Activated CD4-positive, alpha-beta T cell treated with anti-CD3 and anti-CD28 coated beads, Interleukin-2, amount 50 U/mL, for 4 hours (primary cell): ENCODE measurements around the gene OR6N1.
A peak's percentile ranks its signal among the peaks of the same experiment; 100 is the strongest.

ENCODE experiments used
- DNase-seq, 2 experiments: peaks; one replicate each; pipeline ENCODE4 v3.0.0-alpha.2; 2020

OR6N1 gene, protein sequence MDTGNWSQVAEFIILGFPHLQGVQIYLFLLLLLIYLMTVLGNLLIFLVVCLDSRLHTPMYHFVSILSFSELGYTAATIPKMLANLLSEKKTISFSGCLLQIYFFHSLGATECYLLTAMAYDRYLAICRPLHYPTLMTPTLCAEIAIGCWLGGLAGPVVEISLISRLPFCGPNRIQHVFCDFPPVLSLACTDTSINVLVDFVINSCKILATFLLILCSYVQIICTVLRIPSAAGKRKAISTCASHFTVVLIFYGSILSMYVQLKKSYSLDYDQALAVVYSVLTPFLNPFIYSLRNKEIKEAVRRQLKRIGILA

DNA sequence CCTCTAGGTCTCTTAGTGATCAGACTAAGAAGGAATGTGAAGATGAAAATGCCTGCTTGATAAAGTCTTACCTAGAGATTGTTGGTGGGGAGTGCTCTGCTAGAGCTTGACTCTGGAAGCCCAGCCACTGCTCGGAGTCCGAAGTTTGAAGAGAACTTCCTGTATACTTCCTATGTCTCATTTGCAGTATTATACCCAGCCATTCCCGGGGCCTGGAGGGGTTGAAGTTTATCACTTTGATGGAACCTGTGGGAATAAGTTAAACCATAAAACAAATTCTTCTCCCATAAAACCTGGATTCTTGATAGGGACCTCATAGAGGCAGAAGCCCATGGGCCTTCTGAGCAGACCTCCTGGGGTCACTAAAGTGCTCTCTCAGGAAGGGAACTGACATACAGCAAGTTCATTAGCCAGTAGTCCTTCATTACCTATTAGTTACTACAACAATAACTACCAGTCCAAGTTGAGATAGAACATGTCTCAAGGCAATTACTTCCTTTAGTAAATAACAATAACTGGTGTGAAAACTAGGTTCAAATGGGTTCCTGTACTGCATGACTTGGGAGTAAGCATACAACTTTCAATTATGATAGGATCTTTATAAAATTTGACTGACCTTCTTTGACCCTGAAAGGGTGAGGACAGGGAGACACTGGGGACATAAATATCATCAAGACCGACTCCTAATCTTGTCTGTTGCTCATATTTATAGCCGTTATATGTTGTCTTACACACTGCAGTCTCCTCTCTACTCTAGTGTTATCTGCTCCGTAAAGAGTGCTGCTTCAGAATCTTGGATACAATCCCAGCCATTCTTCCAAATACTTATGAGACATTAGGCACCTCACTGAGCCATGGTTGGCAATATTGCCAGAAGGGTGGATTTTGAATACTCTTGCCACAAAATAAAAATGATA is at the start of gene OR6N1:
Gene OR6N1 (minus strand): TSS at position 246 of the 917 bp plus-strand sequence. CDS start 5,513 bp downstream, outside the sequence.
- no peak for DNase-seq

DNA sequence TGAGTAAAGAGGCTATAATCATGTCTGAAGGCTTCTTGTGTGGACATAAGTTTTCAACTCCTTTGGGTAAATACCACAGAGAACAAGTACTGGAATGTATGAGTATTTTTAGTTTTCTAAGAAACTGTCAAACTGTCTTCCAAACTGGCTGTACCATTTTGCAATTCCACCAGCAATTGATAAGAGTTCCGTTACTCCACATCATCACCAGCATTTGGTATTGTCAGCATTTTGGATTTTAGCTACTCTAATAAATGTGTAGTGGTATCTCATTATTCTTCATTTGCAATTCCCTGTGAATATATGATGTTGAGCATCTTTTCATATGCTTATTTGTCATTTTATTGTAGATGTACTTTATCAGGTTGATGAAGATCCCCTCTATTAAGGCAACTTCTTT is 49.7 kb upstream of the OR6N1 start:
- DNase-seq = no peak

DNA sequence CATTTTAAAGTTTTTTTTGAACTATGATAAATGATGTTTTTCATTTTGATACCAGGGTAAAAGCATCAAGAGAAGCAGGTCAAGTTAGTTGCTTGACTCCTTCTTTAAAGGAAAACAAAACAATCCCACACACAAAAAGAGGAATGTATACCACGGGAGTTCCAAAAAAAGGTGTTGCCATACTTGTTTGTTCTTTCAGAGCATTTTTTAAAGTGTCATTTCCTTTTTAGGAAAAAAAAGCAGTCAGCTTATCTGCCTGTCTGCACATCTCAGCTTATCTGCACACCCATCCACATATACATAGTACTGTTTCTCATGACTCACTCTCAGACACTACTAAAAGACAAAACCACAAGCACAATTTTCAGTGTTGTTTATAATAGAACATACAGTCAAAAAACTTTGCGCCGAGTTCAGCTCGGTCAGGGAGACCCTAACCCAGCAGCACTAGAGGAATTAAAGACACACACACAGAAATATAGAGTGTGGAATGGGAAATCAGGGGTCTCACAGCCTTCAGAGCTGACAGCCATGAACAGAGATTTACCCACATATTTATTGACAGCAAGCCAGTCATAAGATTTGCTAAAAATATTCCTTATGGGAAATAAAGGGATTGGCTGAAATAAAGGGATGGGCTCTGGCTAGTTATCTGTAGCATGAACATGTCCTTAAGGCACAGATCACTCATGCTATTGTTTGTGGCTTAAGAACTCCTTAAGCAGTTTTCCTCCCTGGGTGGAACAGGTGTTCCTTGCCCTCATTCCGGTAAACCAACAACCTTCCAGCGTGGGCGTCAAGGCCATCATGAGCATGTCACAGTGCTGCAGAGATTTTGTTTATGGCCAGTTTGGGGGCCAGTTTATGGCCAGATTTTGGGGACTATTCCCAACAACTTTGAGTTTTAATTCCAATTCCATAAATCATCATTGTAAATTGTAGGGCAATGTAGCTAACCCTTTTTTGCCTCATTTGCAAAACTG is 47.8 kb upstream of the OR6N1 start:
- DNase-seq = no peak

DNA sequence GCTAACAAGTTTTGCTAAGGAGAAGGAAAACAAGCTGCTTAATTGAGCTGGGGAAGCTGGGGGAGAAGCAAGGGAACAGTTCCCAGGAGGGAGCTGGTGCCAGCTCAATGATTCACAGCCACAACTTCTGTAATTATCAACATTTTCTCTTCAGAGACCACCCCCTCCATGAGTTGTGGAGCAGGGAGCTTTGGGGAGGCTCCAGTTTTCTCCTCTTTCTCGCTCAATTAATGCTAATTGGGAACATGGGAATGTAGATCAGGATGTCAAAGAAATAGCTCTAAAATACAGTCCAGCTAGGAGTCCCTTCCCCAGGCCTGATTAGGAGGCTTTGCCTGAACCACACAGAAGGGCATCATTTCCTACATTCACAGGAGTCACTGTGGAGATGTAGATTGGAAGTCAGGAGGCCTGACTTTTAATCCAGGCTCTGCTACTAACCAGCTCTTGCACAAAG is 47.0 kb upstream of the OR6N1 start:
- DNase-seq = no peak

DNA sequence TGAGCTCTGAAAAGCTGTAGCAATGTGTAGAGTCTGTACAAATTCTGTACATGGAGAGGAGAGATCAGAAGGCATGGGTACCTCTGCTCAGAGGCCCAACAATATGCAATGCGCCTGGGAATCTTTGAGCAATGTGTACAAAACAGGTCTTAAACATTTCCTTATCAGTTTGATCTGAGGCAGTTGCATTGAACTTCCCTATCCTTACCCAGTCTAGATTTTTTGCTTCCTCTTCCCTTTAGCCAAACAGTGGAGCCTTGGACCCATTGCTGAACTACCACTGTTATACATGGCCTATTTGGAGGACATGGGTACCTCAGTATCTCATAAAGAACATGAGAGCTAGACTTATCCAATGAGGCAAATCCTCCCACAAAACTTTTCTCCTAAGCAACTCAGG is 46.6 kb upstream of the OR6N1 start:
- DNase-seq = no peak

DNA sequence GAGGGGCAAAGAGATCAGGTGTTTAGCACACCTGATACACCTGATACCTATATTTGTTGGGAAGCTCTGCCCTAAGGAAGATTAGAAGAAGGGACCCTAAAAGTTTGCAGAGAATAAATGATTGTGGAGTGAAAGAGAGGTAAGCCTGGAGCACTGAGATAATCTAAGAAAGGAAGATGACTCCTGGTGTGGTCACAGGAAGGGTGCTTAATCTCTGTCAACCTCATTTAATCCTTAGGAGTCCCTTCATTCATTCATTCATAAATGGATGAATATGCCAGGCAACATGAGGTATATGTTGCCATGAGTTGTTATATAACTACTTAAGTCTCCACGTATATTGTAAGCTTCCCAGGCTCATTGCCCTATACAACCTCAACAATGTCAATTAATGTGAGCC is 43.0 kb upstream of the OR6N1 start:
- DNase-seq = no peak

DNA sequence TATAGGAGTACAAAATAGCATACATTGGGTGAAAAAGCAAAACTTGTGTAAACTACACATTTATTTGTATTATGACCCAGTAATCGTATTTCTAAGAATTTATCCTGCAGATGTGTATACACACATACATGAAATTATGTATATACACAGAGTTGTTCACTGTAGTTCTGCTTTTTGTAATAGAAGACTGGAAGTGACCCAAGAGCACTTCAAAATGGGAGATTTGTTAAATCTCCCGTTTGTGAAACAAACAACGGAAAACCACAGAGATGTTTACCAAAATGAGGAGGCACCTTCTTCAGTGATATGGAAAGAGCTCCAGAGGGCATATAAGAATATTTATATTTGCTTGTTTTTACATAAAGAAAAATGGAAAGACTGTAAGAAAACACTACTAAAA is 41.2 kb upstream of the OR6N1 start:
- DNase-seq = no peak

DNA sequence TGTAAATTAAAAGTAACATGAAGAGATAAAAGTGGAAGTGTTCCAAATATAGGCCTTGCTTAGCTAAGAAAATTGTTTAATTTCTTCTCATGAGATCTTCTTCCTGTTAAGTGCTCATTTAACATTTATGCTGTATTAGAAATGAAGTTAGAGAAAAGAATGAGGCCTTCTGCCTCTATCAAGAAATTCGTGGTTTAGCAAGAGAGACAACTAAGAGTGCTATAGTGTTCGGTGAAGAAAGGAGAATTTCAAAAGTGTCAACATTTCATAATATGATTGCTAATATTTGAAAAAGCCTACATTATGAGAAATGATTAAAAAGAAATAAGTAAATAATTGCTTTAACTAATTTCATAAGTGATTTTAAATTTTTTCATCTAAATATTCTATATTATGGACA is 40.3 kb upstream of the OR6N1 start:
- DNase-seq = no peak

DNA sequence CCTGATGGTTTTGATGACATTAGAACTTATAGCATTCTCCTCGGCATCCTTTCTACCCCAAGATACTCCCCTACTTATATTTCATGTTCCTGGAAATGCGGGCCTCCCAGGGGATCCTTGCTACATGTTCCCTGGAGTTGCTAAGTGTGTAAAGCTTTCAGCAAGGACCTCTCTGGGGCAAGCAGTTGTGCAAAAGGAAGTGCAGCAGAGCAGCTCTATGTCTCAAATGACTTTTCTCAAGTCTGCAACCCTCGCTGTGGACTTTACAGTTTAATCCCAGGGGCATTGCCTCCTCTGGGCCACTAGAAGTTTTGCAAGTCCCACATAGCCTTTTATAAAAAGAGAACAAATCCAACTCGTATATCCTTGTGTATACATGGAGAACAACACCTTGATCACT is 38.3 kb upstream of the OR6N1 start:
- DNase-seq = no peak

DNA sequence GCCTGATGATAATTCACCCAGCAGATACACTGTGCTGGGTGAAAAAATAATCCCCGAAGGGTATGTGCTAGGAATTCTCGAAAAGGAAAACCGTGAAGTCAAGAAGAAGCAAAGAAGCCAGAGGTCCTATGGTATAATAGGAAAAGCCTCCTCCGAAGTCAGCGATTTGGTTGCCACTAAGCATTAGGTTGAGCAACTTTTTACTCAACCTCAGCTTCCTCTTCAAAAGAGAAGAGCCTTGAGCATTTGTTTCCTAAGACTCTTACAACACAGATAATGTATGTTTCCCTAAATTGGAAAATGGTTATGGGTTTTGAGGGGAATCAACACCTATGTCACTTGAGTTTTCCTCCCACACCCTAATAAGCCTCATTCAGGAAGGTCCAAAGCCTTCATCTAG is 37.9 kb upstream of the OR6N1 start:
- DNase-seq = no peak

DNA sequence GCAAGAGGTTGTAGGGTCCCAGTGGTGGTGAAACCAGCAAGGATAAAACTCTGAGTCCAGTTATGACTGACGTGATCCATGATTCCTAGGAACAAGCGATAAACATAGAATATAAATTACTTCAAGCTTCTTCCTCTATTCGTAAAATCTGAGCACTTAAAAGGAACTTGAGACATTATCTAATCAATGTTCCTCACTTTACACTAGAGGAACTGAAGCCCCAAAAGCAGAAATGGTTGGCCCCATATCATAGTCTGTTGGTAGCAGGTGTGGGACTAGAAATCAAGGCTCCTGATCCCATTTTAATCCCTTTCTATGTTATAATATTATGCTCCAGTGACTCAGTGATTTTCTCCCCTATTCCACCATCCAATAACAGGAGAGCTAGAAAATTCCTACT is 37.3 kb upstream of the OR6N1 start:
- no peak for DNase-seq

DNA sequence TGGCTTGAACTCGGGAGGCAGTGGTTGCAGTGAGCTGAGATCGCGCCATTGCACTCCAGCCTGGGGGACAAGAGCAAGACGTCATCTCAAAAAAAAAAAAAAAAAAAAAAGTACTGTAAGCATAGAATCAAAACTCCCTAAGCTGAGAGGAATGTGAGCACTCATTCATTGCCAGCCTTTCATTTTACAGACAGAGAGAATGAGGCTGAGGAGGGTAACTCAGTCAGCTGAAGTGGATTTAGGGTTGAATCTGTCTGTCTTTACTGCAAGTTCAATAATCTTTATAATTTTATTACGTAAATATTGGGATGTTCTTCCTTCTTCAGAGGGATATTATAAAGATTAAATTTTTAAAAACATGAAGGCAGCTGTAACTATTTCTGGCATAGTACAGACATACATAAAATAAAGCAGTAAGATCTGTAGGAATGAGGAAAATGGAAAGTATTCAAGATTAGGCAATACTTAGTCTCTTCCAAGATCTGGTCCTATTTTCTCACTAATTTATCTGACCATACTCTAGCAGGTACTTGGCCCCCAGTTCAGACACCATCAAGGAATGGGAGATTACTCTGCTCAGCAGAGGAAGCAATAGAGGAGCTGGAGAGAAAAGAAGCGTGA is 35.0 kb upstream of the OR6N1 start:
- DNase-seq = no peak

DNA sequence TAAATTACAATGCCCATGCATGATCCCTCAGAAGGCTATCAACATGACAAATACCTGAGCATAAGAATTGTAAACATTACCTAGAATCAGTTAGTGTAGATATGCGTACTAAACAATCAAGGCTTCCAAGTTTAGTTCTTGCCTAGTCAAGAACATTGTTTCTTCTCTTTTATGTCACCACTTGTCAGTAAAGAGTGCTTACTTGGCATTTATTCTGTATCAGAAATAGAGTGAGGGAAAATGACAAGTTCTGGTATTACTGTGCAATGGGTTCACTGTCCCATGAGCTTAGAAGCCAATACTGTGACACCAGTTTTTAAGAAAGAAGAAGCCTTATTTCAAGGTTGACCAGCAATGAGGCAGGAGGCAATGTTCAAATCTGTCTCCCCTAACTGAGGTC is 31.7 kb upstream of the OR6N1 start:
- DNase-seq = no peak

DNA sequence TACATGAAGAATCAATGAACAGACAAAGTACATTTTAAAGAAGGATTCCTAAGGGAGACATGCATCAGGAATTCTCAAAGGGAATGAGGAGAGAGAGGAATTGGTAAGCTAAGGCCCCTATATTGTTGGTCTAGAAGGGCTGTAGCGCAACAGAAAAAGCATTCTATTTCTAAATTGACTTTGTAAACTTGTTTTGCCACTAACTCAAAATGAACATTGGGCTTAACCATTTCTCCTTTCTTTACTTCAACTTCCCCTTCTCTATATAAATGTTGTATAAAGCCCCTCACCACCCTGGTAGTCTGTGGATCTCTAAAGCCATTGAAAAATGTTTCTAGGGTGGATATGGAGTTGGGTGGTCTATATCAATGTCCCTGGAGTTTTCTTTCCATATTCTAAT is 29.4 kb upstream of the OR6N1 start:
- no peak for DNase-seq

DNA sequence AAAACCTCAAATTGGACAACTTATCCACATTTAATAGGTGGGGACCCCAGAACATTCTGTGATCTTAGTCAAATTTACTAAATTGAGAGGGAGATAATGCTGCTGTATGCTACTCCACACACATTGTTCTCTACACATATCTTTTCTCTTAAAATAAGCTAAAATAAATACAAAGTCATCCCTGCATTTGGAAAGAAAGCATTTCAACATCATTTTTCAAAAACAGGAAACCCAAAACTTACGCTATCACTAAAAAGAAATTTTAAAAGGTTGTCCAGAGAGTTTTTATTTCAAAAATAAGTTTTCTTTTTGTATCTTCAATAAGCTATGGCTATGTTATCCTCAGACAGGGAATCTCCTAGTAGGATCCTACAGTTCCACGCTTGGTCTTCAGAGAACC is 28.5 kb upstream of the OR6N1 start:
- no peak for DNase-seq

DNA sequence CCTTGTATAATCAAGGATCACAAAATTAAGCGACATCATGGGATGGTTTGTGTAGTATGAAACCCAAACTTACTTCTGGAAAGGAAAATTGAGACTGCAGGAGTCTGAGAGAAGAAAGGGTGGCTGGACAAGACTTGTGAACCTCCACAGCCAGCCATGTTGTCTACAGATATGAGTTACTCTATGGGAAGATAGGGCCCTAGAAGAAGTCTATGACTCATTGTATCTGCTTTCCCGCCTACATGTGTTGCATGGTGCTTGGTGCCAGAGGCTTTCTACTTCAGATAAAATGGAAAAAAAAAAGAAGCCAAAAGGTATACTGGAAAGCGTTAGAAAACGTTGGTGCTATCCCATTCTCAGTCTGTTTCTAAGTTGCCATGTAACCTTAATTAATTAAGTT is 27.7 kb upstream of the OR6N1 start:
- no peak for DNase-seq

DNA sequence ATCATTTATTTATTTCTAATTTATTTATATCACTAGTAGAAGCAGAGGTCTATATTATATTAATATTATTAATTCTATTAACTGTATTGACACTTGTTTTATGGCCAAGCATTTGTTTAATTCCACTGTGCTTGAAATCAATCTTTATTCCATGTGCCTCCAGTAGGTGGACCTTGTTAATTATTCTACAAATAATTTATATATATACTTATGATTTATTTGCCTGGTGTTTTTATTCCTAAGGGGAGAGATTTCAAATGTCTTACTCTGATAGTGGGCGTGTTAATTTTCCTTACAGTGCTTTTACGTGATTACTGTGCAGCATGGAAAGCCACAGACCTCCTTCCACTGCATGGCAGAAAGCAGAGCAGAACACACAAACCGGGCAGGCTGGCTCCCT is 26.5 kb upstream of the OR6N1 start:
- no peak for DNase-seq

DNA sequence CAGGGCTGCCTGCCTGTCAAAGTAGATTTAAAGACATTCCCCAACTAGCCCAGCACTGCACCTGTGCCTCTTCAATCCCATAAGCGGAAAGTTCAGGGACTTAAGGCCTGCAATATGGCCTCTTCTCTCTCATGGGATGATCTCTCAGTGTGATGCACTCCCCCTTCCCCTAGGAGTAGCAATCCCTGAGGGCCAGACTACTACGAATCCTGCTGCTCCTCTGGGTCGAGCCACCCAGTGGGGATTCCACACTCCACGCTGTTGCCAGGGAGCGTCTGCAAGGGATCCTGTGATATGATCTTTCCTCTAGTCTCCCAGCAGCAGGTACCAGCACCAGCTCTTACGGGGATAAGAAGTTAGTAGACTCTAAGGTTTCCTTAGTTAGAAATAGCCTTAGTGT is 22.3 kb upstream of the OR6N1 start:
- no peak for DNase-seq

DNA sequence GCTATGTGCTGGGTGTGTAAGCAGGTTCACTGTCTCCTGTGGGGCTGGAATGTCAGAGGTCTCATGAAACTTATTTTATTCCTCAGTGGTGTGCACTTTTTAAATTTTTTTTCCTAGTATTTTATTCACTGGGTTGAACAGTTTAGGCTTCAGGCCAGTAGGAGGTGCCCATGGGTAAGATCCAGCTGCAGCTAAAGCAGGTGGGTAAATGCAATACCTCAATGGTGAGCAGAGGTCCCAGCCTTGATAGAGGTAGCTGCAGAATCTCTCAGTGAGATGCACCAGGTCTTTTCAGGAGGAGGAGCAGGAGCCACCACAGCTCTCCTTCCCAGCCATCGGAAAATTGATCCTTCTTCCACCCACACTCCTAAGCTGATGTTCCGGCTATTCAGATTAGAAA is 21.6 kb upstream of the OR6N1 start:
- peak; percentile 8 to 16 for DNase-seq

DNA sequence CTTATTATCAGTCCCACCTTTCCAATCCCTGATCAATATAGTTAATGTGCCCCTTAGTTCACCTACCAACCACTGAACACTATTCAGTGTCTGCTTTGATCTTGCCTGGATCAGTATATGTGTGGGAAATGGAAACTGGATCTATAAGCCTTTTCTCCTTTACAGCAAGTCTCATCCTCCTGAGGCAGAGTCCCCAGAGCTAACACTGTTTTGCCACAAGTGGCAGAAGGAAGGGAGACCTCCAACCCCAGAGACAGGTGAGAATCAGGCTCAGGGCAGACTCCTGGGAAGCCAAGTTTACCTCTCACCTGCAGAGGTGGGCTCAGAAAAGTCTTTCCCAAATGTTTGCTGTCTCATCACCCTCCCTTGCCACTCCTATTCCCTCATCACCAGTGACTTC is 9.1 kb upstream of the OR6N1 start, which contains the start of gene OR6N2:
Gene OR6N2 (minus strand): TSS at position 101 of the 400 bp plus-strand sequence. CDS start 3,569 bp downstream, outside the sequence.
- no peak for DNase-seq

DNA sequence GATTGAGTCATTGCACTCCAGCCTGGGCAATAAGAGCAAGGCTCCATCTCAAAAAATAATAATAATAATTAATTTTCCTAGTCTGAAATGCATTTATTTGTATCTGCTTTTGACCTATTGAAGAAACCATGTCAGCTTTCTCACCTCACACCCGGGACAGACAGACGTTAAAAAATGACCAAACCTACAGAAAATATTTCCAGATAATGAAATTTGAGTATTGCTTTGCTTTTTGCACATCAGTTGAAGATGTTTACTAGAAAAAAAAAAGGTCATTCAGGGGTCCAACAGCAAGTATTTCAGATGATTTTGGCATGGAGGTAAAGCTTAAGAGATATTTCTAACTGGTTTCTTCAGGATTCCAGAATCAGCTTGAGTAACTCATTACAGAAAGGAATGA is 17.6 kb downstream of the OR6N1 start, which contains the start of gene OR6K6:
Gene OR6K6 (plus strand): TSS at position 301 of the 400 bp plus-strand sequence. CDS start 168 bp downstream, outside the sequence.
- no peak for DNase-seq

DNA sequence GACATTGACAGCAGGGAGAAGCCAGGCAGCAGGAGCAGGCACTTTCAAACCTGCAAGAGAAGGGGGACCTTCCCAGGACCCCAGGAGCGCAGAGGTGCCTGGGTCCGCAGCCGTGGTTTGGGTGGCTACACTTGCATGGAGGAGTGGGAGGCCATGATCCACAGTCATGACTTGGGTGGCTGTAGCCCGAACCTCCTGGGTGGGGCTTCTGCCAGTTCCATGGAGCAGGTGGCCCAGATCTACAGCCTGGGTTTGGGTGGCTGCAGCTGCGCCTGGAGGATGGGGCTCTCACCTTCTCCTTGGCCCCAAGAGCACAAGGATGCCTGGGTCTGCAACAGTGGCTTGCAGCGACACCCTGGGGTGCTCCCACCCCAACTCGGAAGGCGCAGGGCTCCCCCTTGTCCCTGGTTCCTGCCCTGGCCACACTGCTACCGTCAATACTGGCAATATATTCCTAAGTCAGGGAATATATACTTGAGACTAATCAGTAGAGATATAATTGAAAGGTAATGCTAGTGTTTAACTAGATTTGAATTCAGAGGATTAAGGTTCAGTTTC is 19.8 kb downstream of the OR6N1 start:
- no peak for DNase-seq
